HEK293T (cell line): ENCODE measurements around the gene SHC4.
"Not testable (repeated sequence)": the region's sequence is repeated elsewhere in the genome, so short reads cannot be mapped to it uniquely, and the experiment has no call there.

Experiments
- CTCF ChIA-PET: fragments of 350-600 bp; formaldehyde crosslinking; extraction: SDS; loops from one replicate; lab custom pipeline; 2021; ENCODE audit warnings: antibody characterized with exemption, inconsistent platforms; lab: Yijun Ruan, JAX
- POLR2A ChIA-PET: fragments of 350-600 bp; formaldehyde crosslinking; extraction: SDS; loops from one replicate; lab custom pipeline; 2020; ENCODE audit warnings: antibody characterized with exemption, inconsistent platforms; lab: Yijun Ruan, JAX
- DNase-seq: peaks from one replicate; pipeline ENCODE4 v3.0.0; 2012; ENCODE audit warnings: mixed read lengths; ENCODE audit errors: extremely low spot score
- ARNT ChIP-seq: fragments of 450-650 bp; IDR thresholded peaks from 2 replicates; pipeline ENCODE4 v1.6.1; 2017; ENCODE audit warnings: mild to moderate bottlenecking
- BHLHE40 ChIP-seq: fragments of 450-650 bp; IDR thresholded peaks from 2 replicates; pipeline ENCODE4 v1.6.1; 2016; ENCODE audit warnings: mild to moderate bottlenecking, moderate library complexity, borderline replicate concordance
- CTBP1 ChIP-seq: fragments of 450-650 bp; IDR thresholded peaks from 2 replicates; pipeline ENCODE4 v1.6.1; 2016; ENCODE audit warnings: borderline replicate concordance
- ELF4 ChIP-seq: fragments of 450-650 bp; IDR thresholded peaks from 2 replicates; pipeline ENCODE4 v1.6.1; 2017; ENCODE audit warnings: antibody characterized with exemption
- FOXA1 ChIP-seq: fragments of 450-650 bp; IDR thresholded peaks from 2 replicates; pipeline ENCODE4 v1.6.1; 2016; ENCODE audit warnings: mild to moderate bottlenecking
- FOXK2 ChIP-seq: fragments of 450-650 bp; IDR thresholded peaks from 2 replicates; pipeline ENCODE4 v1.6.1; 2016; ENCODE audit warnings: mild to moderate bottlenecking
- FOXM1 ChIP-seq: fragments of 450-650 bp; IDR thresholded peaks from 2 replicates; pipeline ENCODE4 v1.6.1; 2017; ENCODE audit warnings: mild to moderate bottlenecking, borderline replicate concordance
- HDGF ChIP-seq: fragments of 450-650 bp; IDR thresholded peaks from 2 replicates; pipeline ENCODE4 v1.6.1; 2017; ENCODE audit warnings: antibody characterized with exemption, borderline replicate concordance
- L3MBTL2 ChIP-seq: fragments of 450-650 bp; conservative IDR thresholded peaks from 2 replicates; pipeline ENCODE4 v1.6.1; 2016; ENCODE audit warnings: mild to moderate bottlenecking
- LEF1 ChIP-seq: fragments of 450-650 bp; IDR thresholded peaks from 2 replicates; pipeline ENCODE4 v1.6.1; 2017; ENCODE audit warnings: mild to moderate bottlenecking, borderline replicate concordance
- NFRKB ChIP-seq: fragments of 450-650 bp; IDR thresholded peaks from 2 replicates; pipeline ENCODE4 v1.6.1; 2016; ENCODE audit warnings: mild to moderate bottlenecking, moderate library complexity
- SP1 ChIP-seq: fragments of 450-650 bp; IDR thresholded peaks from 2 replicates; pipeline ENCODE4 v1.6.1; 2017
- SUZ12 ChIP-seq: fragments of 450-650 bp; IDR thresholded peaks from 2 replicates; pipeline ENCODE4 v1.6.1; 2016; ENCODE audit warnings: mild to moderate bottlenecking
- TARDBP ChIP-seq: fragments of 450-650 bp; IDR thresholded peaks from 2 replicates; pipeline ENCODE4 v1.6.1; 2016
- ZNF384 ChIP-seq: fragments of 450-650 bp; IDR thresholded peaks from 2 replicates; pipeline ENCODE4 v1.6.1; 2016
- TF ChIP-seq, protein P1 (sequence below): fragments of 450-650 bp; IDR thresholded peaks from 2 replicates; pipeline ENCODE4 v1.6.1; 2016

SHC4 gene

DNA sequence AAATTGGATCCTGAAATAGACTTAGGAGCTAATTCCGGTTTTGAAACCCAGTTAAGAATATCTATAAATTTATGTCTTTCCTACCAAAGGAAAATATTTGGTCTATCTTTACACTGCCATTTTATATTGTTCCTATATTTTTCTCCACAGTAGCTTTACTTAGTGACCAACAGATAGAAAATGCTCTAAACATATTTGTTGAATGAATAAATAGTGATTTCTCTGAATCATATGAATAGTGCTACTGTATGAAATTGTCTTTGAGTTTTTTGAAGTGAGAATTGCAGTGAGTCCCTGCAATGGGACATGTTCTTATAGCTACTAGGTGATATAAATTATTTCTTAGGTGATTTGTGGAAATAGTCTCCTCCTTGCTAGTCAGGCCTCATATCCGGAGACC, 104.3 kb downstream of the SHC4 start:
- CTCF ChIA-PET, result interaction anchor here (0.9 kb wide), 1 partner anchor 116 kb away, joined by 3 read pairs; no protein-coding TSS in a partner anchor
- no peak for DNase-seq
- POLR2A ChIA-PET, result interaction anchor here (1.8 to 2.4 kb wide), 2 partner anchors 18 to 117 kb away, joined by 3 to 5 read pairs; partner anchors contain the start of gene EID1
- no peak for TF ChIP-seq L3MBTL2
- TF ChIP-seq ZNF384, result no peak
- TF ChIP-seq ARNT, result no peak
- TF ChIP-seq SP1, result no peak
- no peak for TF ChIP-seq LEF1
- no peak for TF ChIP-seq ELF4
- TF ChIP-seq CTBP1, result no peak
- no peak for TF ChIP-seq FOXK2
- TF ChIP-seq, protein P1, sequence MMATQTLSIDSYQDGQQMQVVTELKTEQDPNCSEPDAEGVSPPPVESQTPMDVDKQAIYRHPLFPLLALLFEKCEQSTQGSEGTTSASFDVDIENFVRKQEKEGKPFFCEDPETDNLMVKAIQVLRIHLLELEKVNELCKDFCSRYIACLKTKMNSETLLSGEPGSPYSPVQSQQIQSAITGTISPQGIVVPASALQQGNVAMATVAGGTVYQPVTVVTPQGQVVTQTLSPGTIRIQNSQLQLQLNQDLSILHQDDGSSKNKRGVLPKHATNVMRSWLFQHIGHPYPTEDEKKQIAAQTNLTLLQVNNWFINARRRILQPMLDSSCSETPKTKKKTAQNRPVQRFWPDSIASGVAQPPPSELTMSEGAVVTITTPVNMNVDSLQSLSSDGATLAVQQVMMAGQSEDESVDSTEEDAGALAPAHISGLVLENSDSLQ, result no peak
- no peak for TF ChIP-seq BHLHE40
- no peak for TF ChIP-seq HDGF
- no peak for TF ChIP-seq NFRKB
- no peak for TF ChIP-seq FOXA1
- no peak for TF ChIP-seq FOXM1

- TF ChIP-seq L3MBTL2 (no peak), CTBP1 (no peak), LEF1 (no peak), NFRKB (no peak), TARDBP (no peak)
- ChIA-PET POLR2A (interaction anchor here (1.5 to 2.4 kb wide), 3 partner anchors 19 to 118 kb away, joined by 3 to 5 read pairs (median 3); partner anchors contain the start of gene EID1), CTCF (no interaction called here)
- DNase-seq, result no peak
These were observed 105.3 kb downstream of the SHC4 start for GRCh38 chr15:48858401-48858800.

GRCh38 chr15:48856942-48857341, 106.8 kb downstream of the SHC4 start:
- DNase-seq, result no peak
- TF ChIP-seq BHLHE40, result no peak
- TF ChIP-seq CTBP1, result no peak
- no peak for TF ChIP-seq NFRKB
- no peak for TF ChIP-seq ZNF384
- TF ChIP-seq L3MBTL2, result no peak
- TF ChIP-seq FOXM1, result no peak
- TF ChIP-seq ARNT, result no peak
- TF ChIP-seq SP1, result no peak
- TF ChIP-seq, protein P1, result no peak
- TF ChIP-seq ELF4, result no peak
- TF ChIP-seq SUZ12, result no peak
- no peak for TF ChIP-seq LEF1
- TF ChIP-seq TARDBP, result no peak
- TF ChIP-seq FOXA1, result no peak
- no peak for TF ChIP-seq FOXK2
- TF ChIP-seq HDGF, result no peak
- ChIA-PET POLR2A (interaction anchor here (1.5 kb wide), 1 partner anchor 47 kb away, joined by 3 read pairs; no protein-coding TSS in a partner anchor), CTCF (interaction anchor here (1.0 to 1.3 kb wide), 2 partner anchors 21 to 1171 kb away, joined by 3 read pairs; partner anchors contain the start of gene EID1)

- POLR2A ChIA-PET, result no interaction called here
- peak; percentile 24 for DNase-seq
- CTCF ChIA-PET, result interaction anchor here (0.8 to 1.3 kb wide), 4 partner anchors 11 to 1172 kb away, joined by 3 to 4 read pairs (median 3); partner anchors contain the start of gene EID1
- TF ChIP-seq L3MBTL2, result no peak
- no peak for TF ChIP-seq BHLHE40
- no peak for TF ChIP-seq ZNF384
These were observed 107.9 kb downstream of the SHC4 start for GRCh38 chr15:48855501-48856440.

- DNase-seq, CTCF ChIA-PET, POLR2A ChIA-PET: not testable (repeated sequence)
These were observed 109.3 kb downstream of the SHC4 start for GRCh38 chr15:48854434-48854833.

DNA sequence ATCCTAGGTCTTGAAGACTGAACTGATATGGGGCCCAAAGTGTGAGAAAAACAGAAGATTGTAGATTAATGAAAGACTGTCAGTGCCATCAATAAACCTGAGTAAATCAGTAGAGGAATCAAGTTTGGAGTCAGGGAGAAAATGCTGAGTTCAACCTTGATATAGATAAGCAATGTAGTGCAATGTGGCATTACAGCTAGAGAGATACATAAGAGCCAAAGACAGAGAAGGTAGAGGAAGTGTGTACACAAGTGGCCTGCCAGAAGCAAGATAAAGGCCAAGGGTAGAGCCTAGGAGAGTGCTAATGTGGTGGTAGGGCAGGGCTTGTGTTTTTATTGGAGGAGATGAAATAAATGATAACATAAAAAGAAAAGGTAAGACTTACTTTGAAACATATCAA, 111.8 kb downstream of the SHC4 start:
- DNase-seq, result no peak
- ChIA-PET CTCF (no interaction called here), POLR2A (no interaction called here)
- TF ChIP-seq ARNT, result no peak
- TF ChIP-seq TARDBP, result no peak
- no peak for TF ChIP-seq SP1
- TF ChIP-seq HDGF, result no peak
- no peak for TF ChIP-seq FOXM1
- TF ChIP-seq SUZ12, result no peak
- TF ChIP-seq L3MBTL2, result no peak
- TF ChIP-seq CTBP1, result no peak
- no peak for TF ChIP-seq BHLHE40
- TF ChIP-seq FOXA1, result no peak
- TF ChIP-seq FOXK2, result no peak
- TF ChIP-seq ELF4, result no peak
- no peak for TF ChIP-seq LEF1
- TF ChIP-seq, protein P1, result no peak
- no peak for TF ChIP-seq ZNF384
- TF ChIP-seq NFRKB, result no peak
